Placental pericyte (primary cell): ENCODE measurements around the gene ADAM33. TPM values are rescaled to one million over a fixed set of nuclear protein-coding genes. Genes with fewer than 3 reads are reported as not detected.

Experiments
- total RNA-seq: library from RNA; depleted of rRNA; stranded (reverse); fragments of >200 nt; gene quantifications from 2 replicates; pipeline ENCODE4 v1.2.3, GENCODE V29; 2012

Gene ADAM33, protein sequence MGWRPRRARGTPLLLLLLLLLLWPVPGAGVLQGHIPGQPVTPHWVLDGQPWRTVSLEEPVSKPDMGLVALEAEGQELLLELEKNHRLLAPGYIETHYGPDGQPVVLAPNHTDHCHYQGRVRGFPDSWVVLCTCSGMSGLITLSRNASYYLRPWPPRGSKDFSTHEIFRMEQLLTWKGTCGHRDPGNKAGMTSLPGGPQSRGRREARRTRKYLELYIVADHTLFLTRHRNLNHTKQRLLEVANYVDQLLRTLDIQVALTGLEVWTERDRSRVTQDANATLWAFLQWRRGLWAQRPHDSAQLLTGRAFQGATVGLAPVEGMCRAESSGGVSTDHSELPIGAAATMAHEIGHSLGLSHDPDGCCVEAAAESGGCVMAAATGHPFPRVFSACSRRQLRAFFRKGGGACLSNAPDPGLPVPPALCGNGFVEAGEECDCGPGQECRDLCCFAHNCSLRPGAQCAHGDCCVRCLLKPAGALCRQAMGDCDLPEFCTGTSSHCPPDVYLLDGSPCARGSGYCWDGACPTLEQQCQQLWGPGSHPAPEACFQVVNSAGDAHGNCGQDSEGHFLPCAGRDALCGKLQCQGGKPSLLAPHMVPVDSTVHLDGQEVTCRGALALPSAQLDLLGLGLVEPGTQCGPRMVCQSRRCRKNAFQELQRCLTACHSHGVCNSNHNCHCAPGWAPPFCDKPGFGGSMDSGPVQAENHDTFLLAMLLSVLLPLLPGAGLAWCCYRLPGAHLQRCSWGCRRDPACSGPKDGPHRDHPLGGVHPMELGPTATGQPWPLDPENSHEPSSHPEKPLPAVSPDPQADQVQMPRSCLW
- 11.4 and 19.5 TPM in 2 replicates for total RNA-seq

DNA sequence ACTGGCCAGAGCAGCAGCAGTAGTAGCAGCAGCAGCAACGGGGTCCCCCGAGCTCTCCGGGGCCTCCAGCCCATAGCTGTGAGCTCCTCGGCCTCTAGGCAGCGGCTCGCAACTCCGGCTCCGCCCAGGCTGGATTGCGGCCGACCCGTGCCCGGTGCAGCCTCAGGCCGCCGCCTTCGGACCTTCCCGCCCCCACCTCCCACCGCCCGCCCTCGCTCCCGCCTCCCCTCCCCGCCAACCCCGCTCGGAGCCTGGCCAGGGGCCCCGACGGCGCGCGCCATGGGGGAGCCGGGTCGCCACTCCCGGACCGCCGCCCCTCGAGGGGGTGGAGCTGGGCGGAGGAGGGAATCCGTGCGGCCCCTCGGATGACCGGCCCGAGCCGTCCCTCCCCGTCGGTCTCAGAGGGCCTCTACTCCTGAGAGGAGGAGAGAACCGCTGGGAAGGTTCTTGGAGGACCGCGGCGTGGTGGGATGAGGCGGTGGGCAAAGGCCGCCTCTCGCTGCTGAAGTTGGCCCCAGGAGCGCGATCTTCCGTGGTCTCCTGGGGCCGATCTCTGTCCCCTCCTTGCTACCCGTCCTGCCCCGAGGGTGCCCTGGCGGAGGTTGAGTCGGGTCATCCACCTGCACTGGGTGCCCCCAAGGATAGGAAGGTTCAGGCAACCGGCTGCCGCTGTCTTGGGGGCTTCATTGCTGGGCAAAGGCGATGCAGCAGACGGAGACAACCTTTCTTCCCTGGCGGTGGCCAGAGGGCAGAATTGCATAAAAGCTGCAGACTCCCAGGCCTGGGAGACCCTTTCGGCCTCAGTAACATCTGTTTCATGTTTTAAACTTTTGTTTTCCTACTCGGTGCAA, at the start of gene ADAM33:
Gene ADAM33 (minus strand): TSS at position 80 of the 851 bp plus-strand sequence. CDS start 6 bp downstream, at position 74.

DNA sequence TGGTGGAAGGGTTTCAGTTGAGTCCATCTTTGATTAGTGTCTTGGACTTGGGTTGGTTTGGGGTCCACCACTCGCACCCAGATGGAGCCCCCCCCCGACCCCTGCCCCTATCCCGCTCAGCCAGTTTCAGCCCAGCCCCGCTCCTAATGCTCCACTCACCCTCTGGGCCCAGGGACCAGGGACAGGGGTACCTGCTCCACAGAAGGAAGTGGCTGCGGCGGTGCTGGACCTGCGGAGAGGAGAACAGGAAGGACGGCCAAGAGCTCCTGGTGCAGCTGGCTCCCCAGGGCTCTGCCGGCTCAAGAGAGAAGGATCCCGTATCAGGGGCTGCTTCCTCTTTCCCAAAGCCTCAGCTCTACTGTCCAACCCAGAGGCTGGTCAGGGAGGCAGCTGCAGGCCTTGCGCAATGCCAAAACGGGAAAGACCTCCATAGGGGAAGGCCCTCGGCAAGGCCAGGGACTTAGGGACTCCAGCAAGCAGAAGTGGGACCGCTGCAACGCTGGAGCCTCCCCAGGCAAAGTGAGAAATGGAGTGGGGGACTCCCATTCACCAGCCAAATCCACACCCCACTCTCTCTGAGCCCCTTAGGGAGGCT, 30.6 kb upstream of the ADAM33 start, which contains the start of gene SIGLEC1:
Gene SIGLEC1 (minus strand): TSS at position 322 of the 595 bp plus-strand sequence. CDS start 5,472 bp downstream, outside the sequence.

DNA sequence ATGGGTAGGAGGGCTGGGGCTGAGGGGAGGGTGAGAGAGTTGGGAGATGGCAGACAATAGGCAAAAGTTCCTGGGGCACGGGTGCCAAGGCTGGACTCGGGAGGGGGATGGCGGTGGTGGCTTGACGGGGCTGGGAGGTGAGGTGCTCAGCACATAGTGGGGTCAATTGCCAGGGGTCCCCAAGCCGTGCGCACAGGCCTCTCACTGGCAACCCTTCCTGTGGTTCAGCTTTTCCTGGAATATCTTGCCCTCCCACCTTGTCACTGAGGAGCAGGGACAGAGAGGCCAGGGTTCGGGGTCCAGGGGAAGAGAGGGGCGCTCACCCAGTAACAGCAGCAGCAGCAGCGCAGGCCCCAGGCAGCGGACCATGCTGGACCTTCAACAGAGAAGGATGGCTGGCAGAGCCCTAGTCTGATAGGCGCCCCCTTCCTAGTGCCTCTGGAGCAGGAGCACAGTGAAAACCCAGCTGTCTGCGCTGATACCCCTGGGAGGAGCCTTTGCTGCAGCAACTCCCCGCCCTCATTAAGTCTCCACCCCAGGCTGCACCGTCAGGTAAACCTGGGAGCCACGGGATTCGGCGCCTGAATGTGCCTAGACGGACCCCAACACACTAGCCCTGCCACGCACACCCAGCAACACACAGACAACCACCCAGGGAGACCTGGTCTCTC, 18.6 kb downstream of the ADAM33 start, which contains the start of gene GFRA4:
Gene GFRA4 (minus strand): TSS at position 369 of the 671 bp plus-strand sequence. CDS start 0 bp downstream, at position 369.

Other genes starting within 250 kb of the ADAM33 start
- 44.0 and 46.6 TPM in 2 replicates for gene ATRN, start 211.0 kb downstream of the ADAM33 start, total RNA-seq
- gene GFRA4, start 18.6 kb downstream of the ADAM33 start, total RNA-seq = not detected in 2 replicates
- under 0.01 TPM in 2 replicates for gene SIGLEC1, start 30.6 kb upstream of the ADAM33 start, total RNA-seq
- under 0.01 TPM in 1 of 2 replicates, not detected in the other for gene HSPA12B, start 50.7 kb upstream of the ADAM33 start, total RNA-seq
- gene ADISSP, start 85.7 kb upstream of the ADAM33 start, total RNA-seq = 13.8 and 31.2 TPM in 2 replicates
- 0.14 and 0.22 TPM in 2 replicates for gene SPEF1, start 99.4 kb upstream of the ADAM33 start, total RNA-seq
- gene CENPB, start 104.7 kb upstream of the ADAM33 start, total RNA-seq = 105 and 150 TPM in 2 replicates
- 70.7 and 92.6 TPM in 2 replicates for gene CDC25B, start 114.3 kb upstream of the ADAM33 start, total RNA-seq
- gene AP5S1, start 138.5 kb upstream of the ADAM33 start, total RNA-seq = 24.9 and 33.6 TPM in 2 replicates
- 23.2 and 42.4 TPM in 2 replicates for gene MAVS, start 164.8 kb upstream of the ADAM33 start, total RNA-seq
- 50.3 and 67.0 TPM in 2 replicates for gene PANK2, start 207.4 kb upstream of the ADAM33 start, total RNA-seq